Upper lobe of left lung (tissue), 6 donors: ENCODE data around the gene GHRH. TPM values are rescaled to one million over a fixed set of nuclear protein-coding genes. Genes with fewer than 3 reads are reported as not detected.

Source experiments
- ATAC-seq, 2 donors: fragments of 200-7000 bp; cut with Tn5 transposase; one replicate each; pipeline ENCODE4 v1.9.1; 2022; ENCODE audit warnings: mild to moderate bottlenecking in 2 of 2, moderate library complexity in 2 of 2; ENCODE audit not compliant: low FRiP score in 2 of 2
- DNase-seq, 2 donors: peaks; one replicate each; pipeline ENCODE4 v3.0.0-alpha.2; 2019 to 2020
- H3K27ac ChIP-seq, 4 donors: fragments of 200-600 bp; sonication (generic); one replicate each; pipeline ENCODE4 v1.5.1; 2016 to 2019
- H3K27me3 ChIP-seq, 4 donors: fragments of 200-600 bp; sonication (generic); one replicate each; pipeline ENCODE4 v1.5.1; 2017 to 2019
- H3K36me3 ChIP-seq, 4 donors: fragments of 200-600 bp; sonication (generic); one replicate each; pipeline ENCODE4 v1.5.1; 2016 to 2019
- H3K4me1 ChIP-seq, 4 donors: fragments of 200-600 bp; sonication (generic); one replicate each; pipeline ENCODE4 v1.5.1; 2018 to 2019
- H3K4me3 ChIP-seq, 4 donors: fragments of 200-600 bp; sonication (generic); one replicate each; pipeline ENCODE4 v1.5.1; 2017 to 2019; ENCODE audit warnings: mild to moderate bottlenecking in 2 of 4, moderate library complexity in 1 of 4
- H3K9me3 ChIP-seq, 4 donors: fragments of 200-600 bp; sonication (generic); one replicate each; pipeline ENCODE4 v1.5.1; 2018 to 2019
- CTCF ChIP-seq, 6 experiments: fragments of 450-650 bp in 4 of 6; fragments of 200-600 bp in 2 of 6; sonication (generic) in 2 of 6; IDR thresholded peaks; one replicate each; pipeline ENCODE4 v1.5.1; 2016 to 2019; ENCODE audit warnings: antibody characterized with exemption in 6 of 6
- EP300 ChIP-seq, 4 donors: sonication (generic); formaldehyde crosslinking; IDR thresholded peaks; one replicate each; pipeline ENCODE4 v1.5.1; 2017; ENCODE audit warnings: antibody characterized with exemption in 4 of 4, control low read depth in 2 of 4
- POLR2A ChIP-seq, 4 donors: fragments of 450-650 bp; IDR thresholded peaks; one replicate each; pipeline ENCODE4 v1.5.1; 2016 to 2017; ENCODE audit warnings: antibody characterized with exemption in 4 of 4, mild to moderate bottlenecking in 2 of 4
- POLR2AphosphoS5 ChIP-seq, 2 donors: sonication (generic); formaldehyde crosslinking; IDR thresholded peaks; one replicate each; pipeline ENCODE4 v1.5.1; 2017; ENCODE audit warnings: antibody characterized with exemption in 2 of 2
- WGBS, 2 donors: methylation state at CpG; one replicate each; pipeline ENCODE4 v1.1.5; 2017 to 2018; 5-methylcytosine and 5-hydroxymethylcytosine counted together
- total RNA-seq, 6 donors: library from RNA; depleted of rRNA in 4 of 6; stranded (reverse); fragments of >200 nt in 4 of 6; gene quantifications; one replicate each; pipeline versions ENCODE4 v1.1.0 to v1.2.1, GENCODE V29; 2016 to 2021
- donor health status: DM: no; HTN: no; CAD: no; lungs with moderate emphysema.
- donor health status: DM: no; HTN: yes; CAD: no; lungs with severe emphysema.

Gene GHRH
- total RNA-seq, 6 donors from 2014 or later, result not detected

GRCh38 chr20:37301558-37301957, 39.9 kb upstream of the GHRH start:
- Histone ChIP-seq H3K27ac (no peak overlapping the region), H3K4me1 (peaks cover 17 to 29% (median 23%) of the 10 kb centered on the region in 4 donors), H3K27me3 (no peaks in the 10 kb centered on the region), H3K36me3 (peaks cover 0 to 49% (median 20%) of the 10 kb centered on the region in 4 donors), H3K9me3 (no peaks in the 10 kb centered on the region), H3K4me3 (no peak overlapping the region)
- WGBS, 2 donors, result 88 to 96% methylated on average over 3 of the region's 3 CpGs
- ATAC-seq, result no peak
- TF ChIP-seq CTCF (IDR thresholded peaks at IDR 0.05) (no peak), POLR2A (IDR thresholded peaks at IDR 0.05) (no peak), EP300 (IDR thresholded peaks at IDR 0.05) (no peak), POLR2AphosphoS5 (IDR thresholded peaks at IDR 0.05) (no peak)
- DNase-seq, result no peak

DNA sequence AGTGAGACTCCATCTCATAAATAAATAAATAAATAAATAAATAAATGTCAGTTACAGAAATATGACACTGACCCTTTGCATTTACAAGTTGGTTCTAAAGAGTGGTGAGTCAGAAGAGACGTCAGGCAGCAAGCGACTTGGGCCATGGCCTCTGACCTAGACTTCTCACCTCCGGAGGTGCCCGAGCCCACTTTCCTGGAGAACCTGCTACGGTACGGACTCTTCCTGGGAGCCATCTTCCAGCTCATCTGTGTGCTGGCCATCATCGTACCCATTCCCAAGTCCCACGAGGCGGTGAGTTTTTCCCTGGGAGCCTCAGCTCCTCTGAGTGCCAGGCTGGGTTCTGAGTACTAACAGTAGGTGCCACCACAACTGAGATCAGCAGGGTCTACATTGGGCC, 39.5 kb upstream of the GHRH start:
- 95% methylated on average over 9 of the region's 9 CpGs for WGBS, 2 donors
- DNase-seq (no peak), ATAC-seq (no peak)
- Histone ChIP-seq H3K36me3 (peaks cover 0 to 48% (median 18%) of the 10 kb centered on the region in 4 donors), H3K27ac (no peak overlapping the region), H3K27me3 (no peaks in the 10 kb centered on the region), H3K4me3 (no peak overlapping the region), H3K9me3 (no peaks in the 10 kb centered on the region), H3K4me1 (peaks cover 20 to 33% (median 27%) of the 10 kb centered on the region in 4 donors)
- TF ChIP-seq EP300 (IDR thresholded peaks at IDR 0.05) (no peak), CTCF (IDR thresholded peaks at IDR 0.05) (no peak), POLR2A (IDR thresholded peaks at IDR 0.05) (no peak), POLR2AphosphoS5 (IDR thresholded peaks at IDR 0.05) (no peak)

DNA sequence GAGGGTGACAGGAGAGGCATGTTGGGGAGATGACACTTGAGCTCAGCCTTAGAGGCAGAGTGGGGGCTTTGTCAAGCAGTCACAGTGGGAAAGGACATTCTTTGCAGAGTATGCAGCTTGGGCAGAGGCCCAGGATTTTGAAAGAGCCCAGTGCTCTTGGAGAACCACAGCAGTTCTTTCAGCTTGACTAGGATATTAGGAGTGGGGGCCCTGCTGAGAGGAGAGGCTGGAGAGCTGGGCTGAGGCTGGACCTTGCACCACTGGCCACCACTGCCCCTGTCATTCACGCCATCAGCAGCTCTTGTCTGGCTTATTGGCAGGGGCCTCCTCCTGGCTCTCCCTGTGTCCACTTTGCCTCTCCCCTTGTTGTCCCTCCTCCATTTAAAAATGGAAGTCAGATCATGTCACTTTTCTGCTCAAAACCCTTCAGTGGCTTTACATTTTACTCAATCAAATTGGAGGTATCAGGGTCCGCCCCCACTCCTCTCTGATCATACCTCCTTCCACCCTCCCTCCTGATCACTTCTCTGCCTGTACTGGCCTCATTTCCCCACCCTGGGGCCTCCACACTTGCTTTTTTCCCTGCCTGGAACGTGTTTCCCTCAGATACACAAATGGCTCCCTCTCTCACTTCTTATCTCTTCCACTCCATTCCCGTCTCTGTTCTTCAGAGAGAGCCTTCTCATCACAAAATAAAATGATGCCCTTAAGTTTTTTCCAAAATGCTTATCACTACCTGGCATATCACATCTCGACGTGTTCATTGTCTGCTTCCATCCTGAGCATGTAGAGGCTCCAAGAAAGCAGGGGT, 38.3 kb upstream of the GHRH start:
- Histone ChIP-seq H3K4me1 (peaks cover 29 to 42% (median 34%) of the 10 kb centered on the region in 4 donors), H3K27ac (peak overlapping the region in 1 of 4 donors; percentile 36), H3K27me3 (no peaks in the 10 kb centered on the region), H3K4me3 (no peak overlapping the region), H3K36me3 (peaks cover 0 to 45% (median 18%) of the 10 kb centered on the region in 4 donors), H3K9me3 (no peaks in the 10 kb centered on the region)
- no peak for TF ChIP-seq EP300 (IDR thresholded peaks at IDR 0.05)
- no peak for TF ChIP-seq POLR2AphosphoS5 (IDR thresholded peaks at IDR 0.05)
- TF ChIP-seq CTCF (IDR thresholded peaks at IDR 0.05), result no peak
- TF ChIP-seq POLR2A (IDR thresholded peaks at IDR 0.05), result no peak
- DNase-seq, result no peak
- no peak for ATAC-seq
- WGBS, 2 donors, result 87 to 88% methylated on average over 6 of the region's 6 CpGs

GRCh38 chr20:37298190-37298939, 36.8 kb upstream of the GHRH start:
- no peak overlapping the region for H3K4me3 ChIP-seq
- H3K9me3 ChIP-seq, result no peaks in the 10 kb centered on the region
- H3K27me3 ChIP-seq, result no peaks in the 10 kb centered on the region
- ATAC-seq (no peak), DNase-seq (no peak)
- H3K4me1 ChIP-seq, result peaks cover 30 to 48% (median 37%) of the 10 kb centered on the region in 4 donors
- WGBS, 2 donors, result 74 to 80% methylated on average over 6 of the region's 6 CpGs
- no peak overlapping the region for H3K27ac ChIP-seq
- peaks cover 0 to 32% (median 15%) of the 10 kb centered on the region in 4 donors for H3K36me3 ChIP-seq
- TF ChIP-seq EP300 (IDR thresholded peaks at IDR 0.05) (no peak), CTCF (IDR thresholded peaks at IDR 0.05) (no peak), POLR2A (IDR thresholded peaks at IDR 0.05) (no peak), POLR2AphosphoS5 (IDR thresholded peaks at IDR 0.05) (no peak)
